H1 (cell line): ENCODE measurements around the gene ADARB2. TPM values are rescaled to one million over a fixed set of nuclear protein-coding genes. Genes with fewer than 3 reads are reported as not detected.

ENCODE experiments used
- CTCF ChIA-PET: fragments of 300-600 bp; sonication (Branson Sonifier 250); formaldehyde crosslinking; loops from one replicate; lab custom pipeline; 2021; ENCODE audit not compliant: partially characterized antibody; lab: Charles Lee
- POLR2A ChIA-PET: fragments of 300-600 bp; sonication (Branson Sonifier 250); formaldehyde crosslinking; loops from one replicate; lab custom pipeline; 2021; ENCODE audit warnings: inconsistent platforms; ENCODE audit not compliant: partially characterized antibody; lab: Charles Lee
- DNase-seq, 2 experiments: peaks; one replicate each; pipeline versions ENCODE4 v3.0.0 to v3.0.0-alpha.2; 2010 to 2022; ENCODE audit warnings: low spot score in 2 of 2, low read depth in 1 of 2, mixed read lengths in 1 of 2
- FAIRE-seq: peaks from 2 replicates; lab custom pipeline; 2011; peaks lifted over from hg19 to GRCh38; lab: Jason Lieb, UNC
- H2AFZ ChIP-seq: 2 replicates; pipeline ENCODE4 v1.8.1; 2012; ENCODE audit warnings: low read length, inconsistent platforms
- H2AK5ac ChIP-seq: 2 replicates; pipeline ENCODE4 v1.6.1; 2013; ENCODE audit warnings: low read depth, low read length
- H2BK120ac ChIP-seq: replicated peaks from 2 replicates; pipeline ENCODE3; 2013; ENCODE audit warnings: low read depth, low read length, inconsistent platforms
- H2BK12ac ChIP-seq: 2 replicates; pipeline ENCODE4 v1.6.1; 2013; ENCODE audit warnings: low read depth, low read length
- H2BK15ac ChIP-seq: 2 replicates; pipeline ENCODE4 v1.6.1; 2013; ENCODE audit warnings: low read length
- H2BK20ac ChIP-seq: 2 replicates; pipeline ENCODE4 v1.6.1; 2013; ENCODE audit warnings: low read length
- H2BK5ac ChIP-seq: 2 replicates; pipeline ENCODE4 v1.6.1; 2013; ENCODE audit warnings: low read depth, low read length
- H3K14ac ChIP-seq: 2 replicates; pipeline ENCODE4 v1.6.1; 2013; ENCODE audit warnings: inconsistent platforms; ENCODE audit not compliant: insufficient read length
- H3K18ac ChIP-seq: 2 replicates; pipeline ENCODE4 v1.6.1; 2013; ENCODE audit warnings: low read length; ENCODE audit errors: extremely low read depth
- H3K23ac ChIP-seq: 2 replicates; pipeline ENCODE4 v1.6.1; 2013; ENCODE audit warnings: inconsistent platforms; ENCODE audit not compliant: insufficient read length
- H3K23me2 ChIP-seq: 2 replicates; pipeline ENCODE4 v1.6.1; 2013; ENCODE audit warnings: low read depth, low read length
- H3K27ac ChIP-seq: 2 replicates; pipeline ENCODE4 v1.6.1; 2011; ENCODE audit warnings: low read depth, low read length, inconsistent platforms
- H3K27me3 ChIP-seq, 4 experiments: replicated peaks in 1 of 4; 1 replicate in 1 of 4; 2 replicates in 3 of 4; pipeline versions ENCODE4 v1.6.1 to v1.8.1; 2011 to 2013; ENCODE audit warnings: low read length in 3 of 4, mild to moderate bottlenecking in 3 of 4, inconsistent platforms in 2 of 4, mixed read lengths in 2 of 4, moderate library complexity in 1 of 4; ENCODE audit not compliant: control insufficient read depth in 3 of 4, insufficient read depth in 3 of 4; ENCODE audit errors: extremely low read depth in 1 of 4
- H3K36me3 ChIP-seq, 4 experiments: 2 replicates each; pipeline versions ENCODE4 v1.6.1 to v1.8.1; 2011 to 2013; ENCODE audit warnings: mild to moderate bottlenecking in 4 of 4, low read length in 3 of 4, moderate library complexity in 2 of 4, control low read depth in 1 of 4, inconsistent platforms in 1 of 4; ENCODE audit not compliant: insufficient read depth in 4 of 4, control insufficient read depth in 2 of 4
- H3K4ac ChIP-seq: replicated peaks from 2 replicates; pipeline ENCODE3; 2013; ENCODE audit warnings: low read length, low read depth, mixed read lengths, inconsistent platforms; ENCODE audit not compliant: insufficient read length
- H3K4me1 ChIP-seq, 4 experiments: replicated peaks in 1 of 4; 1 replicate in 1 of 4; 2 replicates in 3 of 4; pipeline versions ENCODE4 v1.6.1 to v1.8.1; 2011 to 2013; ENCODE audit warnings: low read length in 3 of 4, inconsistent platforms in 2 of 4, mixed read lengths in 1 of 4; ENCODE audit not compliant: insufficient read depth in 4 of 4, control insufficient read depth in 3 of 4
- H3K4me2 ChIP-seq, 2 experiments: 2 replicates each; pipeline versions ENCODE4 v1.6.1 to v1.8.1; 2011 to 2013; ENCODE audit warnings: low read depth in 2 of 2, low read length in 2 of 2, control low read depth in 1 of 2, inconsistent platforms in 1 of 2, mild to moderate bottlenecking in 1 of 2; ENCODE audit not compliant: insufficient read depth in 1 of 2
- H3K4me3 ChIP-seq, 4 experiments: fragments of 200-600, 300-600 bp in 1 of 4; sonication (generic), shearing (Covaris generic), sonication (Bioruptor Twin) in 1 of 4; 2 replicates each; pipeline versions ENCODE4 v1.5.1 to v1.8.1; 2011 to 2016; ENCODE audit warnings: low read length in 4 of 4, low read depth in 3 of 4, control low read depth in 2 of 4, inconsistent platforms in 2 of 4, mild to moderate bottlenecking in 2 of 4, mixed read lengths in 1 of 4, moderate library complexity in 1 of 4; ENCODE audit not compliant: insufficient read depth in 2 of 4; ENCODE audit errors: extremely low read depth in 1 of 4
- H3K56ac ChIP-seq: replicated peaks from 2 replicates; pipeline ENCODE3; 2013; ENCODE audit warnings: low read depth, mild to moderate bottlenecking, mixed read lengths, low read length, inconsistent platforms; ENCODE audit not compliant: insufficient read length
- H3K79me1 ChIP-seq: 2 replicates; pipeline ENCODE4 v1.6.1; 2013; ENCODE audit warnings: low read depth, low read length, control low read depth
- H3K79me2 ChIP-seq, 2 experiments: 2 replicates each; pipeline versions ENCODE4 v1.6.1 to v1.8.1; 2012 to 2013; ENCODE audit warnings: low read length in 2 of 2, mild to moderate bottlenecking in 2 of 2, inconsistent platforms in 1 of 2; ENCODE audit not compliant: insufficient read depth in 2 of 2, control insufficient read depth in 1 of 2
- H3K9ac ChIP-seq, 4 experiments: replicated peaks in 1 of 4; 1 replicate in 1 of 4; 2 replicates in 3 of 4; pipeline versions ENCODE4 v1.6.1 to v1.8.1; 2011 to 2013; ENCODE audit warnings: low read depth in 3 of 4, low read length in 3 of 4, control low read depth in 2 of 4, mild to moderate bottlenecking in 2 of 4, moderate library complexity in 2 of 4, inconsistent platforms in 1 of 4; ENCODE audit errors: extremely low read depth in 1 of 4
- H3K9me3 ChIP-seq, 2 experiments: 2 replicates each; pipeline versions ENCODE4 v1.6.1 to v1.8.1; 2012 to 2013; ENCODE audit warnings: mild to moderate bottlenecking in 2 of 2, moderate library complexity in 2 of 2, control low read depth in 1 of 2, inconsistent platforms in 1 of 2, low read depth in 1 of 2, low read length in 1 of 2, mixed read lengths in 1 of 2; ENCODE audit not compliant: insufficient read depth in 2 of 2
- H4K20me1 ChIP-seq, 2 experiments: replicated peaks in 1 of 2; 2 replicates each; pipeline versions ENCODE3 to v1.8.1; 2011 to 2013; ENCODE audit warnings: inconsistent platforms in 2 of 2, low read length in 2 of 2, mild to moderate bottlenecking in 1 of 2; ENCODE audit not compliant: insufficient read depth in 2 of 2, control insufficient read depth in 1 of 2
- H4K5ac ChIP-seq: 2 replicates; pipeline ENCODE4 v1.6.1; 2013; ENCODE audit warnings: low read length, low read depth, mixed read lengths, inconsistent platforms; ENCODE audit not compliant: insufficient read length
- H4K8ac ChIP-seq: 2 replicates; pipeline ENCODE4 v1.8.0; 2013; ENCODE audit warnings: mild to moderate bottlenecking, moderate library complexity, low read length, inconsistent platforms; ENCODE audit not compliant: insufficient read depth; ENCODE audit errors: extremely low read depth
- H4K91ac ChIP-seq: replicated peaks from 2 replicates; pipeline ENCODE3; 2013; ENCODE audit warnings: low read length, mixed read lengths, inconsistent platforms; ENCODE audit not compliant: insufficient read length
- CREB1 ChIP-seq: IDR thresholded peaks from 2 replicates; pipeline ENCODE4 v1.6.1; 2012; ENCODE audit warnings: inconsistent platforms
- GTF2F1 ChIP-seq: IDR thresholded peaks from 2 replicates; pipeline ENCODE4 v1.6.1; 2012; ENCODE audit warnings: low read depth, low read length, improper control_type of control experiment, borderline replicate concordance
- JUN ChIP-seq: IDR thresholded peaks from 2 replicates; pipeline ENCODE4 v1.6.1; 2011; ENCODE audit warnings: low read depth, mild to moderate bottlenecking, improper control_type of control experiment, low read length
- KDM5A ChIP-seq: fragments of 200-600 bp; IDR thresholded peaks from 2 replicates; pipeline ENCODE4 v1.7.1; 2012; ENCODE audit warnings: mild to moderate bottlenecking, low read length, inconsistent platforms, mixed read lengths
- POLR2AphosphoS5 ChIP-seq: IDR thresholded peaks from 2 replicates; pipeline ENCODE4 v1.6.1; 2011; ENCODE audit warnings: low read depth, low read length
- RFX5 ChIP-seq: IDR thresholded peaks from 2 replicates; pipeline ENCODE4 v1.6.1; 2011; ENCODE audit warnings: low read depth, low read length, improper control_type of control experiment, borderline replicate concordance
- RXRA ChIP-seq: IDR thresholded peaks from 2 replicates; pipeline ENCODE4 v1.6.1; 2011; ENCODE audit warnings: low read depth, mild to moderate bottlenecking, low read length, moderate library complexity; ENCODE audit not compliant: insufficient read depth
- SIX5 ChIP-seq: IDR thresholded peaks from 2 replicates; pipeline ENCODE4 v1.6.1; 2011; ENCODE audit warnings: mild to moderate bottlenecking, low read depth, low read length
- TCF12 ChIP-seq: IDR thresholded peaks from 2 replicates; pipeline ENCODE4 v1.6.1; 2011; ENCODE audit warnings: low read depth, mild to moderate bottlenecking, low read length
- WGBS, 2 experiments: shearing (Covaris generic) in 1 of 2; methylation state at CpG; one replicate each; pipeline versions ENCODE4 v1.1.6 to v1.1.7; 2013 to 2015; ENCODE audit warnings: low lambda C conversion rate in 2 of 2, mixed read lengths in 2 of 2, inconsistent platforms in 1 of 2, low coverage in 1 of 2, missing lambda C conversion rate in 1 of 2; ENCODE audit not compliant: insufficient replicate concordance in 2 of 2, insufficient coverage in 1 of 2, insufficient read length in 1 of 2; ENCODE audit errors: extremely low coverage in 1 of 2, missing lambda C conversion rate in 1 of 2; 5-methylcytosine and 5-hydroxymethylcytosine counted together
- polyA plus RNA-seq, 7 experiments: library from polyadenylated mRNA; depleted of rRNA in 3 of 7; stranded (reverse) in 5 of 7; unstranded in 2 of 7; fragments of >200 nt in 5 of 7; fragments of 200-250 nt in 2 of 7; gene quantifications; 1 replicate in 5 of 7; 2 replicates in 1 of 7; 4 replicates in 1 of 7; pipeline versions ENCODE4 v1.2.1 to v1.2.3, GENCODE V29; 2011 to 2013; ENCODE audit warnings: missing spikeins in 2 of 7, mixed read lengths in 2 of 7
- total RNA-seq: library from RNA; stranded (reverse); fragmentation: NEBNext Ultra II Directional; extraction: Animal tissue kit (Norgen Biotek cat#: 25700); gene quantifications from 2 replicates; pipeline ENCODE4 v1.2.1, GENCODE V29; 2021
- TF ChIP-seq, protein P1 (sequence below): IDR thresholded peaks from 2 replicates; pipeline ENCODE4 v1.6.1; 2012; ENCODE audit warnings: inconsistent platforms
- TF ChIP-seq, protein P2 (sequence below): IDR thresholded peaks from 2 replicates; pipeline ENCODE4 v1.6.1; 2012; ENCODE audit warnings: low read length, inconsistent platforms

The ADARB2 gene
- total and polyA plus RNA-seq, 2 of the 8 experiments (the other 6 are each of a cell fraction or from before 2014, with no cell fraction given), result 2.2 to 2.8 TPM

DNA sequence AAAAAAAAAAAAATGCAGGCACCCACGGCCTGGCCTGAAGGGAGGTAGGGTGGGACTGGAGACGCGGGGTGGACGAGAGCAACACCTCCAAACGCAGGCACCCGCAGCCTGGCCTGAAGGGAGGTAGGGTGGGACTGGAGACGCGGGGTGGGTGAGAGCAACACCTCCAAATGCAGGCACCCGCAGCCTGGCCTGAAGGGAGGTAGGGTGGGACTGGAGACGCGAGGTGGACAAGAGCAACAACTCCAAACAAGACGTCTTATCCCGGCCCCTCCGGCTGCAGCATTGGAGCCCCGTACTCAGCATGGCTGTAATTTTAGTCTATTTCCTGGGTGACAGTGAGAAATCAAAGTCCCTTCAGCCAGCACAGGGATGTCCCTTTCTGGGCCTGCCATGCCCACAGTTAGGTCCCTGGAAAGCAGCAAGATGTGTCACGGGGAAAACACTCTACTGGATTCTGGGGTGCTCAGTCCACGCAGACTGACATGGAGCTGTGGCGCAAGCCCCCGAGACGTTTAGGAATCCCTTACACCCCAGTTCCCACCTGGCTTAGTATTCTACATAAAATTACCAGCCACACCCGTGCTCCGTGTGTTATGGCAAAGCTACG, 561.3 kb downstream of the ADARB2 start:
- POLR2A ChIA-PET, result no interaction called here
- H3K79me2 ChIP-seq, result no peaks in the 10 kb centered on the region
- no peak overlapping the region for H4K5ac ChIP-seq
- no peaks in the 10 kb centered on the region for H3K23me2 ChIP-seq
- no peak overlapping the region for H3K23ac ChIP-seq
- no peaks in the 10 kb centered on the region for H3K79me1 ChIP-seq
- H2AFZ ChIP-seq, result no peak overlapping the region
- H3K27me3 ChIP-seq, result peaks cover 0 to 5% (median 0%) of the 10 kb centered on the region in 4 experiments; a peak in 1 of 7 replicates
- 93% methylated on average over 23 of the region's 23 CpGs; no CpG with 5 or more reads in 1 of the 2 experiments for WGBS, 2 experiments
- DNase-seq, result no peak
- H3K36me3 ChIP-seq, result no peaks in the 10 kb centered on the region
- no peak overlapping the region for H3K9ac ChIP-seq
- H3K9me3 ChIP-seq, result no peaks in the 10 kb centered on the region
- H3K18ac ChIP-seq, result no peak overlapping the region
- H3K4ac ChIP-seq, result no peak overlapping the region
- H2AK5ac ChIP-seq, result no peak overlapping the region
- H3K4me2 ChIP-seq, result no peak overlapping the region
- H2BK5ac ChIP-seq, result no peak overlapping the region
- H3K56ac ChIP-seq, result no peak overlapping the region
- H4K20me1 ChIP-seq, result peaks cover 0 to 3% of the 10 kb centered on the region in 2 experiments
- H4K8ac ChIP-seq, result no peak overlapping the region
- no peak overlapping the region for H2BK12ac ChIP-seq
- no peak overlapping the region for H2BK120ac ChIP-seq
- H3K4me3 ChIP-seq, result no peak overlapping the region
- H3K4me1 ChIP-seq, result peaks cover 0 to 4% (median 3%) of the 10 kb centered on the region in 4 experiments; a peak in 2 of 7 replicates
- CTCF ChIA-PET, result interaction anchor here (1.0 to 1.1 kb wide), 2 partner anchors 192 to 194 kb away, joined by 3 read pairs; no protein-coding TSS in a partner anchor
- no peak overlapping the region for H3K27ac ChIP-seq
- no peak overlapping the region for H2BK15ac ChIP-seq
- H2BK20ac ChIP-seq, result no peak overlapping the region
- no peak for FAIRE-seq
- no peak overlapping the region for H4K91ac ChIP-seq
- H3K14ac ChIP-seq, result no peak overlapping the region
- TF ChIP-seq CREB1 (no peak), SIX5 (no peak), RFX5 (no peak), TCF12 (no peak), JUN (no peak), POLR2AphosphoS5 (no peak), GTF2F1 (no peak), KDM5A (no peak), RXRA (no peak)
- TF ChIP-seq, protein P1, sequence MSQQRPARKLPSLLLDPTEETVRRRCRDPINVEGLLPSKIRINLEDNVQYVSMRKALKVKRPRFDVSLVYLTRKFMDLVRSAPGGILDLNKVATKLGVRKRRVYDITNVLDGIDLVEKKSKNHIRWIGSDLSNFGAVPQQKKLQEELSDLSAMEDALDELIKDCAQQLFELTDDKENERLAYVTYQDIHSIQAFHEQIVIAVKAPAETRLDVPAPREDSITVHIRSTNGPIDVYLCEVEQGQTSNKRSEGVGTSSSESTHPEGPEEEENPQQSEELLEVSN, result no peak
- TF ChIP-seq, protein P2, sequence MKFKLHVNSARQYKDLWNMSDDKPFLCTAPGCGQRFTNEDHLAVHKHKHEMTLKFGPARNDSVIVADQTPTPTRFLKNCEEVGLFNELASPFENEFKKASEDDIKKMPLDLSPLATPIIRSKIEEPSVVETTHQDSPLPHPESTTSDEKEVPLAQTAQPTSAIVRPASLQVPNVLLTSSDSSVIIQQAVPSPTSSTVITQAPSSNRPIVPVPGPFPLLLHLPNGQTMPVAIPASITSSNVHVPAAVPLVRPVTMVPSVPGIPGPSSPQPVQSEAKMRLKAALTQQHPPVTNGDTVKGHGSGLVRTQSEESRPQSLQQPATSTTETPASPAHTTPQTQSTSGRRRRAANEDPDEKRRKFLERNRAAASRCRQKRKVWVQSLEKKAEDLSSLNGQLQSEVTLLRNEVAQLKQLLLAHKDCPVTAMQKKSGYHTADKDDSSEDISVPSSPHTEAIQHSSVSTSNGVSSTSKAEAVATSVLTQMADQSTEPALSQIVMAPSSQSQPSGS, result no peak
